ENCODE results near the gene ZBTB20. TPM values are rescaled to one million over a fixed set of nuclear protein-coding genes. Genes with fewer than 3 reads are reported as not detected.

The ZBTB20 gene
- total and polyA plus RNA-seq, 2 of the 4 experiments (the other 2 are of a cell fraction) = 0.75 to 14.7 TPM

DNA sequence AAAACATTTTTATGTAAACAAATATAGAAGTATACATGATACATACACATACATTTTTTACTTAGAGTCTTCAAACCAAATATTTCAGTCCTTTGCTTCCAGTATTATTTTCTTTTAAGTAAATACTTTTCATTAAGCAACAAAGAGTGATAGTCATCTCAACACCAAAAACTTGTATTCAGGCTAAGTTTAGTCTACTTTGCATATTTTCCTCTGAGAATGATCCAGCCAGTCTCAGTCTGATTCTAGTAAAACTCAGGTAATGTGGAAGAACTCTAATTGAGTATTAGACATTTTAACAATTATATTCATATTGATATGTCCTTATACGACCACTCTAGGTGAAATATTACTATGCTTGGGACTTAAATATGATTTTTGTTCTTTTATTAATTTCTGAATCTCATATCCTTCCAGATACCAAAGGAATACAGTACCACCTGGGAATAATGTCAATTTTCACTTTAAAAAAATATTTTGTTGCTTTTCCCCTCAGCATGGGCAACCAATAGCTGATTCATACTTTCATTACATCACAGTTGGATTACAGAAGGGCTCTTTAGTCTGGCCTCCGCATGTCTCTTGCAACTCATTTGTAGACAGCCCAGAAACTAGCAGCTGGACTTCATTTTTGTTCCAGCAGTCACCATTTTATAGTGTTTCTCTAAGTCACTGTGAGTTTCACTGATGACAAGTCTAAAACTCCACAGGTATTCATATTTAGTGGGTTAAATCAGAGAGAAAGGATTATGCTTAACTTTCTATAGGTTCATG is 390.4 kb downstream of the ZBTB20 start (continued):
- TF ChIP-seq MAZ (IDR thresholded peaks at IDR 0.05; ENCODE audit: borderline replicate concordance, low read depth, low read length) = no peak

DNA sequence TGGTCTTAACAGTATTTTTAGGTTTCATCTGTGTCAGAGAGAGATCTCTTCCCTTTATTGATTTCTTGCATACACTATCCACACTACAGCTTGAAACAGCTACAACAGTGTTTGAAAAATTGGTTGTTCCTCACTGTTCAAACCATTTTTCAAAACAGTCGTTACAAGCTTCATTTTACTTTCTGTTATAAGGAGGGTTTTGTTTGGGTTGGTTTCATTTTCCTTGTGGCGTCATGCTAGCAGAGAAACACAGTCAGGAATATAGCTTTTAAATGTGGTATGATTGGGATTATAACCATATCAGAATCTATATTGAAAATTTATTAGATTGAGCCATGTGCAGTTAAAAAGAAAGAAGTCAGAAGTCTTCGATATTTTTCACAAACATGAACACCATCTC is 400.6 kb downstream of the ZBTB20 start:
- H3K27ac ChIP-seq (ENCODE audit: insufficient read depth, low read length) = no peak overlapping the region
- no peak overlapping the region for H3K4me2 ChIP-seq (ENCODE audit: low read depth, low read length)
- no peak overlapping the region for H3K9ac ChIP-seq (ENCODE audit: low read depth, low read length)

More for the DNA sequence above, 400.6 kb downstream of the ZBTB20 start:
- H4K5ac ChIP-seq (ENCODE audit: low read depth, low read length) = no peak overlapping the region
- WGBS, 2 experiments (ENCODE audit: extremely low coverage in 2 of 2, insufficient read length in 1 of 2) = no CpG with 5 or more reads among the region's 3 CpGs
- H3K4ac ChIP-seq (ENCODE audit: low read depth, low read length) = no peak overlapping the region
- no peaks in the 10 kb centered on the region for H4K20me1 ChIP-seq (ENCODE audit: insufficient read depth, low read length)
- H2BK120ac ChIP-seq (ENCODE audit: low read depth, low read length) = no peak overlapping the region
- H2BK20ac ChIP-seq (ENCODE audit: low read depth, low read length) = no peak overlapping the region
- intact Hi-C loops (cut with micrococcal nuclease) = no loop called here
- H2AK9ac ChIP-seq (replicated peaks; ENCODE audit: low read depth, low read length, poor library complexity) = no peak overlapping the region
- no peak overlapping the region for H3K4me3 ChIP-seq (ENCODE audit: insufficient read depth, low read depth, low read length)
- H3K14ac ChIP-seq (replicated peaks; ENCODE audit: low read depth, low read length) = no peak overlapping the region
- H3K79me1 ChIP-seq (ENCODE audit: low read depth in 1 of 2, low read length in 2 of 2) = no peaks in the 10 kb centered on the region
- H2AFZ ChIP-seq (replicated peaks; ENCODE audit: low read length, poor library complexity) = no peak overlapping the region
- no peak overlapping the region for H4K8ac ChIP-seq (ENCODE audit: low read depth in 2 of 2, low read length in 2 of 2)
- H3K9me1 ChIP-seq (ENCODE audit: insufficient read depth, low read length) = no peaks in the 10 kb centered on the region
- H3K18ac ChIP-seq (ENCODE audit: low read depth, low read length) = no peak overlapping the region
- TF ChIP-seq BHLHE40 (IDR thresholded peaks at IDR 0.05; ENCODE audit: low read depth, low read length) (no peak), MAFK (IDR thresholded peaks at IDR 0.05; ENCODE audit: low read depth, low read length) (no peak), MAZ (IDR thresholded peaks at IDR 0.05; ENCODE audit: borderline replicate concordance, low read depth, low read length) (no peak), RFX5 (IDR thresholded peaks at IDR 0.05; ENCODE audit: low read depth, low read length) (no peak), SMC3 (IDR thresholded peaks at IDR 0.05; ENCODE audit: low read depth, low read length) (no peak), RCOR1 (IDR thresholded peaks at IDR 0.05; ENCODE audit: insufficient replicate concordance, low read length) (no peak), FOS (IDR thresholded peaks at IDR 0.05; ENCODE audit: low read depth, low read length) (no peak), CEBPB (IDR thresholded peaks at IDR 0.05; ENCODE audit: low read depth, low read length) (no peak), CHD1 (IDR thresholded peaks at IDR 0.05; ENCODE audit: low read depth, low read length) (no peak), MXI1 (IDR thresholded peaks at IDR 0.05; ENCODE audit: borderline replicate concordance, low read depth, low read length) (no peak), POLR2A (IDR thresholded peaks at IDR 0.05; ENCODE audit: low read depth, low read length) (no peak)
- TF ChIP-seq, protein P1, sequence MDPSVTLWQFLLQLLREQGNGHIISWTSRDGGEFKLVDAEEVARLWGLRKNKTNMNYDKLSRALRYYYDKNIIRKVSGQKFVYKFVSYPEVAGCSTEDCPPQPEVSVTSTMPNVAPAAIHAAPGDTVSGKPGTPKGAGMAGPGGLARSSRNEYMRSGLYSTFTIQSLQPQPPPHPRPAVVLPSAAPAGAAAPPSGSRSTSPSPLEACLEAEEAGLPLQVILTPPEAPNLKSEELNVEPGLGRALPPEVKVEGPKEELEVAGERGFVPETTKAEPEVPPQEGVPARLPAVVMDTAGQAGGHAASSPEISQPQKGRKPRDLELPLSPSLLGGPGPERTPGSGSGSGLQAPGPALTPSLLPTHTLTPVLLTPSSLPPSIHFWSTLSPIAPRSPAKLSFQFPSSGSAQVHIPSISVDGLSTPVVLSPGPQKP (IDR thresholded peaks at IDR 0.05; ENCODE audit: borderline replicate concordance, low read depth, low read length) = no peak
- TF ChIP-seq, protein P2, sequence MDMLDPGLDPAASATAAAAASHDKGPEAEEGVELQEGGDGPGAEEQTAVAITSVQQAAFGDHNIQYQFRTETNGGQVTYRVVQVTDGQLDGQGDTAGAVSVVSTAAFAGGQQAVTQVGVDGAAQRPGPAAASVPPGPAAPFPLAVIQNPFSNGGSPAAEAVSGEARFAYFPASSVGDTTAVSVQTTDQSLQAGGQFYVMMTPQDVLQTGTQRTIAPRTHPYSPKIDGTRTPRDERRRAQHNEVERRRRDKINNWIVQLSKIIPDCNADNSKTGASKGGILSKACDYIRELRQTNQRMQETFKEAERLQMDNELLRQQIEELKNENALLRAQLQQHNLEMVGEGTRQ (IDR thresholded peaks at IDR 0.05; ENCODE audit: low read depth, low read length) = no peak
- CTCF ChIA-PET = interaction anchor here (0.6 kb wide), 1 partner anchor 180 kb away, joined by 3 read pairs; no protein-coding TSS in a partner anchor
- no peak overlapping the region for H2AK5ac ChIP-seq (ENCODE audit: low read depth, low read length)
- H3K36me3 ChIP-seq (ENCODE audit: control insufficient read depth, insufficient read depth, low read length) = no peaks in the 10 kb centered on the region
- no TSS peak for BruUV-seq (replicated peaks)
- H2BK15ac ChIP-seq (ENCODE audit: low read depth, low read length) = no peak overlapping the region
- H3K4me1 ChIP-seq (ENCODE audit: control insufficient read depth, insufficient read depth, low read length) = peaks cover 1% of the 10 kb centered on the region; the same call in 1 of the 2 replicates
- H3K9me3 ChIP-seq (ENCODE audit: control insufficient read depth, insufficient read depth, low read length) = no peaks in the 10 kb centered on the region
- no peak overlapping the region for H3K56ac ChIP-seq (ENCODE audit: extremely low read depth, insufficient read depth, low read length)
- no peak overlapping the region for H3K23ac ChIP-seq (ENCODE audit: low read depth, low read length)
- DNase-seq (no peak), ATAC-seq (ENCODE audit: low read depth) (no peak)
- dilution Hi-C loops (cut with HindIII; ENCODE audit: low sequenced_read_pairs, unreplicated experiment) = no loop called here
- no peaks in the 10 kb centered on the region for H3K27me3 ChIP-seq (ENCODE audit: control insufficient read depth, insufficient read depth, low read length)
- in situ Hi-C loops (cut with MboI; ENCODE audit: low sequenced_read_pairs) = no loop called here
- no peak overlapping the region for H2BK5ac ChIP-seq (ENCODE audit: low read depth, low read length, poor library complexity, severe bottlenecking)
- POLR2A ChIA-PET (ENCODE audit: unreplicated experiment) = no interaction called here
- no peak overlapping the region for H4K91ac ChIP-seq (ENCODE audit: insufficient read depth, low read depth, low read length)

Measured in IMR-90 (cell line).